K562 (cell line): ENCODE data around the gene CBL. TPM values are rescaled to one million over a fixed set of nuclear protein-coding genes. Genes with fewer than 3 reads are reported as not detected.

Source experiments
- ATAC-seq: fragments of 200-7000 bp; cut with Tn5 transposase; 3 replicates; pipeline ENCODE4 v1.9.1; 2020; ENCODE audit warnings: moderate library complexity
- BruUV-seq: library from RNA; stranded (reverse); fragments of 400-500 nt; replicated peaks from 2 replicates; lab custom pipeline; 2021; lab: Mats Ljungman, UMichigan
- CTCF ChIA-PET: fragments of 300-600 bp; formaldehyde crosslinking; extraction: SDS; loops from one replicate; lab custom pipeline; 2021; ENCODE audit warnings: low intra/inter-chr PET ratio; lab: Yijun Ruan, JAX
- POLR2A ChIA-PET: fragments of 300-600, 350-650 bp; sonication (Branson Sonifier 250); formaldehyde crosslinking; extraction: SDS; loops from one replicate; lab custom pipeline; 2021; ENCODE audit warnings: antibody characterized with exemption, inconsistent platforms; lab: Yijun Ruan, JAX
- DNase-seq, 4 experiments: peaks; one replicate each; pipeline versions ENCODE4 v3.0.0 to v3.0.0-alpha.2; 2011 to 2018; ENCODE audit warnings: low spot score in 3 of 4, mixed read lengths in 3 of 4; ENCODE audit errors: extremely low read depth in 1 of 4
- FAIRE-seq: peaks from 2 replicates; lab custom pipeline; 2011; peaks lifted over from hg19 to GRCh38; lab: Jason Lieb, UNC
- H2AFZ ChIP-seq: 2 replicates; pipeline ENCODE4 v1.6.0; 2011; ENCODE audit warnings: low read depth, low read length, control low read depth, inconsistent platforms
- H3K27ac ChIP-seq: fragments of 200-600 bp; 3 replicates; pipeline ENCODE4 v1.8.0; 2011; ENCODE audit warnings: low read depth, mild to moderate bottlenecking, control low read depth, inconsistent platforms, low read length, moderate library complexity, mixed read lengths; ENCODE audit errors: extremely low read depth
- H3K27me3 ChIP-seq, 2 experiments: fragments of 300-600 bp in 1 of 2; 2 replicates in 1 of 2; 3 replicates in 1 of 2; pipeline versions ENCODE4 v1.6.0 to v1.8.0; 2011; ENCODE audit warnings: inconsistent platforms in 2 of 2, low read length in 2 of 2, mild to moderate bottlenecking in 1 of 2, mixed read lengths in 1 of 2, moderate library complexity in 1 of 2; ENCODE audit not compliant: control insufficient read depth in 2 of 2, insufficient read depth in 2 of 2
- H3K36me3 ChIP-seq: fragments of 300-600 bp; 3 replicates; pipeline ENCODE4 v1.8.0; 2011; ENCODE audit warnings: mild to moderate bottlenecking, low read length, inconsistent platforms; ENCODE audit not compliant: control insufficient read depth, insufficient read depth
- H3K4me1 ChIP-seq, 2 experiments: fragments of 200-600 bp in 1 of 2; replicated peaks in 1 of 2; 2 replicates in 1 of 2; 3 replicates in 1 of 2; pipeline versions ENCODE4 v1.5.1 to v1.8.0; 2011; ENCODE audit warnings: inconsistent platforms in 2 of 2, low read length in 2 of 2, mild to moderate bottlenecking in 1 of 2, mixed read lengths in 1 of 2, moderate library complexity in 1 of 2; ENCODE audit not compliant: control insufficient read depth in 2 of 2, insufficient read depth in 2 of 2
- H3K4me2 ChIP-seq: 2 replicates; pipeline ENCODE4 v1.6.1; 2011; ENCODE audit warnings: low read length, control low read depth, inconsistent platforms, mixed read lengths; ENCODE audit not compliant: insufficient read depth
- H3K4me3 ChIP-seq: fragments of 200-600 bp; sonication (generic), shearing (Covaris generic); 2 replicates; pipeline ENCODE4 v1.5.1; 2016; ENCODE audit warnings: control low read depth, inconsistent platforms
- H3K79me2 ChIP-seq: fragments of 200-600 bp; 3 replicates; pipeline ENCODE4 v1.8.0; 2011; ENCODE audit warnings: low read length, inconsistent platforms; ENCODE audit not compliant: control insufficient read depth, insufficient read depth
- H3K9ac ChIP-seq, 2 experiments: 2 replicates each; pipeline versions ENCODE4 v1.6.0 to v1.6.1; 2011; ENCODE audit warnings: low read depth in 2 of 2, low read length in 2 of 2, control low read depth in 1 of 2, inconsistent platforms in 1 of 2, mild to moderate bottlenecking in 1 of 2, mixed read lengths in 1 of 2; ENCODE audit not compliant: insufficient read depth in 1 of 2
- H3K9me1 ChIP-seq: one replicate; pipeline ENCODE4 v1.6.0; 2011; ENCODE audit warnings: inconsistent platforms, mild to moderate bottlenecking, low read length, moderate library complexity; ENCODE audit not compliant: control insufficient read depth, insufficient read depth
- H3K9me3 ChIP-seq: replicated peaks from 2 replicates; pipeline ENCODE4 v1.5.1; 2011; ENCODE audit warnings: low read depth, low read length, inconsistent platforms; ENCODE audit not compliant: control insufficient read depth, insufficient read depth
- H4K20me1 ChIP-seq: replicated peaks from 2 replicates; pipeline ENCODE4 v1.6.1; 2011; ENCODE audit warnings: low read length, inconsistent platforms, mixed read lengths; ENCODE audit not compliant: control insufficient read depth, insufficient read depth
- CEBPB ChIP-seq: fragments of 450-650 bp; IDR thresholded peaks from 2 replicates; pipeline ENCODE4 v1.6.1; 2016; ENCODE audit warnings: missing genetic modification characterization, missing compliant biosample characterization
- TSHZ1 ChIP-seq: fragments of 250-450 bp; sonication (Bioruptor Pico); IDR thresholded peaks from 2 replicates; pipeline ENCODE4 v1.4.0; 2020; ENCODE audit warnings: mild to moderate bottlenecking, moderate library complexity
- WGBS: fragments of 100-300 bp; shearing (Covaris generic); methylation state at CpG from one replicate; pipeline ENCODE4 v1.1.6; 2016; ENCODE audit warnings: low coverage, mixed read lengths; ENCODE audit not compliant: insufficient coverage; ENCODE audit errors: missing lambda C conversion rate; 5-methylcytosine and 5-hydroxymethylcytosine counted together
- in situ Hi-C: fragments of 300-500 bp; cut with MboI; formaldehyde crosslinking; loops from 4 replicates; pipeline ENCODE4 v1.15.0; 2018; ENCODE audit warnings: inconsistent platforms, mixed read lengths
- intact Hi-C: fragments of 100-400 bp; cut with micrococcal nuclease; formaldehyde crosslinking; loops from 2 replicates; pipeline ENCODE4 v1.14.2; 2022
- polyA plus RNA-seq, 8 experiments: library from polyadenylated mRNA; depleted of rRNA in 4 of 8; stranded (reverse) in 5 of 8; unstranded in 3 of 8; fragments of >200 nt; fragmentation: Nextera tagmentation in 2 of 8; fragmentation: Illumina TruSeq in 1 of 8; extraction: Ambion mirVana in 2 of 8; extraction: Trizol in 1 of 8; gene quantifications; 2 replicates each; pipeline versions ENCODE4 v1.2.1 to v1.2.3, GENCODE V29; 2011 to 2014; ENCODE audit warnings: inconsistent platforms in 1 of 8, missing spikeins in 1 of 8
- total RNA-seq, 7 experiments: library from RNA; depleted of rRNA in 6 of 7; stranded (reverse); fragments of >200 nt in 6 of 7; fragmentation: Illumina TruSeq in 2 of 7; extraction: Trizol in 2 of 7; gene quantifications; 2 replicates each; pipeline versions ENCODE4 v1.2.1 to v1.2.3, GENCODE V29; 2011 to 2021; ENCODE audit warnings: low replicate concordance in 1 of 7

Gene CBL
- total and polyA plus RNA-seq, 9 of the 15 experiments (the other 6 are each of a cell fraction or from before 2014, with no cell fraction given): 3.2 to 24.9 (median 9.9) TPM

GRCh38 chr11:119303227-119303718 lies 97.1 kb downstream of the CBL start:
- Histone ChIP-seq H3K9me3 (no peaks in the 10 kb centered on the region), H4K20me1 (no peaks in the 10 kb centered on the region), H3K27me3 (no peaks in the 10 kb centered on the region), H3K9ac (no peak overlapping the region), H2AFZ (no peak overlapping the region), H3K79me2 (no peaks in the 10 kb centered on the region), H3K4me2 (no peak overlapping the region), H3K36me3 (peaks cover 77% of the 10 kb centered on the region), H3K27ac (no peak overlapping the region), H3K4me1 (no peaks in the 10 kb centered on the region; a peak in 1 of 5 replicates), H3K4me3 (no peak overlapping the region), H3K9me1 (no peaks in the 10 kb centered on the region)
- DNase-seq: no peak
- peak; percentile 22; the same call in 1 of the 2 replicates for TF ChIP-seq CEBPB (tag)
- no peak for TF ChIP-seq TSHZ1 (CRISPR knock-in tag)
- in situ Hi-C loops: no loop called here
- no TSS peak for BruUV-seq
- no peak for ATAC-seq
- ChIA-PET CTCF (no interaction called here), POLR2A (interaction anchor here (2.1 kb wide), 1 partner anchor 14 kb away, joined by 5 read pairs; no protein-coding TSS in a partner anchor)
- no peak for FAIRE-seq
- 81% methylated on average over 5 of the region's 5 CpGs for WGBS
- intact Hi-C loops: no loop called here
